ENCODE measurements around the gene MSI2. TPM values are rescaled to one million over a fixed set of nuclear protein-coding genes. Genes with fewer than 3 reads are reported as not detected.

The MSI2 gene
- total and polyA plus RNA-seq, 4 donors = 9.4 to 64.0 (median 30.4) TPM

DNA sequence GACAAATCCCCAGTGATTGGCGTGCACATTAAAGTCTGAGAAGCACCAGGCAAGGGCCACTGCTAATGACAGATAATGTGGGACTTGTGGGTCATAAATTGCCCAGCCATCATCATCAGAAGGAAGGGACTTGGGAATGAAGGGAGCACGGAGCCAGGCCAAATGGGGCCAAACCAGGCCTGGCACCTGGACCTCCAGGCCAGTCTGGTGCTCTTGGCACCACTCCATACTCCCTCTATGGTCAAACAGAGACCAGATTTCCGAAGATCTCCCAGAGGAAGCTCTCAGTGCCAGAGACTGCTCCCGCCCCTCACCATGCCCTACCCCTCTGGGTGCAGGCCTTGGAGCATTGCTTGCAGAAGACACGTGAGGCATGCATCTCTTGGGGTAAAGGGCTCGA, 346.6 kb downstream of the MSI2 start:
- Histone ChIP-seq H3K9ac (ENCODE audit: insufficient read depth in 1 of 2, low read length in 2 of 2) (no peak overlapping the region), H3K27ac (ENCODE audit: low read depth in 1 of 2, low read length in 1 of 2) (no peak overlapping the region), H3K9me3 (ENCODE audit: control insufficient read depth in 4 of 4, insufficient read depth in 3 of 4, low read length in 3 of 4) (peaks cover 0 to 2% (median 0%) of the 10 kb centered on the region in 4 donors), H3K4me3 (no peak overlapping the region), H3K27me3 (ENCODE audit: control insufficient read depth in 3 of 3, insufficient read depth in 3 of 3, low read length in 2 of 3) (no peaks in the 10 kb centered on the region), H3K4me1 (ENCODE audit: control insufficient read depth in 5 of 5, insufficient read depth in 5 of 5, low read length in 5 of 5) (peaks cover 3 to 33% (median 22%) of the 10 kb centered on the region in 5 donors), H3K36me3 (ENCODE audit: control insufficient read depth in 4 of 4, insufficient read depth in 4 of 4, low read length in 4 of 4) (peaks cover 0 to 3% (median 0%) of the 10 kb centered on the region in 4 donors)
- TF ChIP-seq, protein P1, sequence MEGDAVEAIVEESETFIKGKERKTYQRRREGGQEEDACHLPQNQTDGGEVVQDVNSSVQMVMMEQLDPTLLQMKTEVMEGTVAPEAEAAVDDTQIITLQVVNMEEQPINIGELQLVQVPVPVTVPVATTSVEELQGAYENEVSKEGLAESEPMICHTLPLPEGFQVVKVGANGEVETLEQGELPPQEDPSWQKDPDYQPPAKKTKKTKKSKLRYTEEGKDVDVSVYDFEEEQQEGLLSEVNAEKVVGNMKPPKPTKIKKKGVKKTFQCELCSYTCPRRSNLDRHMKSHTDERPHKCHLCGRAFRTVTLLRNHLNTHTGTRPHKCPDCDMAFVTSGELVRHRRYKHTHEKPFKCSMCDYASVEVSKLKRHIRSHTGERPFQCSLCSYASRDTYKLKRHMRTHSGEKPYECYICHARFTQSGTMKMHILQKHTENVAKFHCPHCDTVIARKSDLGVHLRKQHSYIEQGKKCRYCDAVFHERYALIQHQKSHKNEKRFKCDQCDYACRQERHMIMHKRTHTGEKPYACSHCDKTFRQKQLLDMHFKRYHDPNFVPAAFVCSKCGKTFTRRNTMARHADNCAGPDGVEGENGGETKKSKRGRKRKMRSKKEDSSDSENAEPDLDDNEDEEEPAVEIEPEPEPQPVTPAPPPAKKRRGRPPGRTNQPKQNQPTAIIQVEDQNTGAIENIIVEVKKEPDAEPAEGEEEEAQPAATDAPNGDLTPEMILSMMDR (IDR thresholded peaks at IDR 0.05; ENCODE audit: control extremely low read depth, extremely low read depth) = no peak
- ATAC-seq (ENCODE audit: insufficient read depth, low FRiP score) (no peak), DNase-seq (no peak)
- 98 to 99% methylated on average over 6 of the region's 6 CpGs for WGBS, 2 donors

DNA sequence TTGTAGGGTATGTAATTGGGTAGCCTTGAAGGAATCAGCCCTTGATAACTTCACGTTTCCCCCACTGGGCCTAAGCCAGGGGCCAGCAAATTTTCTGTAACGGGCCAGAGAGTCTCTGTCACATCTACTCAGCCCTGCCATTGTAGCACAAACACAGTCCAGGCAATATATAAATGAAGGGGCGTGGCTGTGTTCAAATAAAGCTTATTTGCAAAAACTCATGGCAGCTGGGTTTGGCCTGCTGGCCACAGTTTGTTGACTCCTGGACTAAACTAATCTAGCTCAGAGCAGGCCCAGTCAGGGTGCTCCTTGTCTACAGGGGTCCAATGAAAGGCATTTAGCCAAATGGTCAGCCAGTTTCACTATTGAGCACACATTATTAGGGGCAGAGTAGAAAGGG, 347.2 kb downstream of the MSI2 start:
- Histone ChIP-seq H3K36me3 (ENCODE audit: control insufficient read depth in 4 of 4, insufficient read depth in 4 of 4, low read length in 4 of 4) (peaks cover 0 to 4% (median 0%) of the 10 kb centered on the region in 4 donors), H3K9me3 (ENCODE audit: control insufficient read depth in 4 of 4, insufficient read depth in 3 of 4, low read length in 3 of 4) (peaks cover 0 to 2% (median 0%) of the 10 kb centered on the region in 4 donors), H3K27me3 (ENCODE audit: control insufficient read depth in 3 of 3, insufficient read depth in 3 of 3, low read length in 2 of 3) (no peaks in the 10 kb centered on the region), H3K9ac (ENCODE audit: insufficient read depth in 1 of 2, low read length in 2 of 2) (no peak overlapping the region), H3K4me1 (ENCODE audit: control insufficient read depth in 5 of 5, insufficient read depth in 5 of 5, low read length in 5 of 5) (peaks cover 3 to 33% (median 22%) of the 10 kb centered on the region in 5 donors), H3K27ac (ENCODE audit: low read depth in 1 of 2, low read length in 1 of 2) (no peak overlapping the region), H3K4me3 (no peak overlapping the region)
- WGBS, 2 donors = 84 to 89% methylated on average over 3 of the region's 3 CpGs
- TF ChIP-seq, protein P1 (IDR thresholded peaks at IDR 0.05; ENCODE audit: control extremely low read depth, extremely low read depth) = no peak
- ATAC-seq (ENCODE audit: insufficient read depth, low FRiP score) (no peak), DNase-seq (no peak)

DNA sequence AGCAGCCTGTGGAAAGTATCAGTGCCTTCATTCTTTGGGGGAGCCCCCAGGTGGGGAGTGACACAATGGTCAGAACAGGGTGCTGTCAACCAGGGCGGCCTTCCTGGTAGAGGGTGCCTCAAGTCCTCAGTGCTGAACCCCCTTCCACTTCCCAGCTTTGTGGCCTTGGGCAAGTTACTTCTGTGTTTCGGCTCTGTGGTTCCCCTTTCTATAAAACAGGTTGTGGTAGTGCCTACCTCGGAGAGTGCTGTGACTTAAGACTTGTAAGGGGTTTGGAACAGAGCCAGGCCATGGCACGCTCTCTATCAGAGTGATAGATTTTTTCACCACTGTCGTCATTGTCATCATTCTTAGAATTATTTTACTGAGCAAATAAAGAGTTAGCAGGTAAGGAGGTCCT, 347.7 kb downstream of the MSI2 start:
- DNase-seq (peak in 2 of 3 donors; percentile 56 to 75), ATAC-seq (ENCODE audit: insufficient read depth, low FRiP score) (peak; percentile 56)
- H3K27ac ChIP-seq (ENCODE audit: low read depth in 1 of 2, low read length in 1 of 2) = peak overlapping the region in 1 of 2 donors; percentile 81

More for the DNA sequence above, 347.7 kb downstream of the MSI2 start:
- no peak overlapping the region for H3K4me3 ChIP-seq
- peaks cover 3 to 33% (median 20%) of the 10 kb centered on the region in 5 donors for H3K4me1 ChIP-seq (ENCODE audit: control insufficient read depth in 5 of 5, insufficient read depth in 5 of 5, low read length in 5 of 5)
- H3K9me3 ChIP-seq (ENCODE audit: control insufficient read depth in 4 of 4, insufficient read depth in 3 of 4, low read length in 3 of 4) = peaks cover 0 to 2% (median 0%) of the 10 kb centered on the region in 4 donors
- H3K9ac ChIP-seq (ENCODE audit: insufficient read depth in 1 of 2, low read length in 2 of 2) = no peak overlapping the region
- 33 to 64% methylated on average over 5 of the region's 5 CpGs for WGBS, 2 donors
- TF ChIP-seq, protein P1 (IDR thresholded peaks at IDR 0.05; ENCODE audit: control extremely low read depth, extremely low read depth) = no peak
- H3K36me3 ChIP-seq (ENCODE audit: control insufficient read depth in 4 of 4, insufficient read depth in 4 of 4, low read length in 4 of 4) = peaks cover 0 to 4% (median 0%) of the 10 kb centered on the region in 4 donors
- no peaks in the 10 kb centered on the region for H3K27me3 ChIP-seq (ENCODE audit: control insufficient read depth in 3 of 3, insufficient read depth in 3 of 3, low read length in 2 of 3)
